IMR-90 (cell line): ENCODE measurements around the gene CDK5. TPM values are rescaled to one million over a fixed set of nuclear protein-coding genes. Genes with fewer than 3 reads are reported as not detected.

Source experiments
- USF2 ChIP-seq: fragments of 150-350 bp; IDR thresholded peaks from 2 replicates; pipeline ENCODE4 v1.6.1; 2017; ENCODE audit warnings: mild to moderate bottlenecking, antibody characterized with exemption, low read length, low read depth
- polyA plus RNA-seq, 3 experiments: library from polyadenylated mRNA; depleted of rRNA; stranded (reverse); fragments of >200 nt; gene quantifications; 2 replicates each; pipeline ENCODE4 v1.2.3, GENCODE V29; 2012; ENCODE audit warnings: low replicate concordance in 1 of 3
- total RNA-seq: library from RNA; depleted of rRNA; stranded (reverse); fragments of >200 nt; gene quantifications from 2 replicates; pipeline ENCODE4 v1.2.3, GENCODE V29; 2012

Gene CDK5
- total and polyA plus RNA-seq, 2 of the 4 experiments (the other 2 are of a cell fraction) = 22.4 to 34.8 TPM

GRCh38 chr7:151082141-151083070 lies 24.7 kb upstream of the CDK5 start (continued):
- no peak for TF ChIP-seq USF2
